GM19324 (cell line): ENCODE data around the gene LILRB3.
A peak's percentile ranks its signal among the peaks of the same experiment; 100 is the strongest.
"Not testable (repeated sequence)": the region's sequence is repeated elsewhere in the genome, so short reads cannot be mapped to it uniquely, and the experiment has no call there.

Experiments
- ATAC-seq: cut with Tn5 transposase; IDR thresholded peaks from one replicate; pipeline ENCODE4 v1.9.1; 2021; ENCODE audit warnings: mild to moderate bottlenecking, moderate library complexity; ENCODE audit not compliant: unreplicated experiment, low FRiP score

LILRB3 gene

DNA sequence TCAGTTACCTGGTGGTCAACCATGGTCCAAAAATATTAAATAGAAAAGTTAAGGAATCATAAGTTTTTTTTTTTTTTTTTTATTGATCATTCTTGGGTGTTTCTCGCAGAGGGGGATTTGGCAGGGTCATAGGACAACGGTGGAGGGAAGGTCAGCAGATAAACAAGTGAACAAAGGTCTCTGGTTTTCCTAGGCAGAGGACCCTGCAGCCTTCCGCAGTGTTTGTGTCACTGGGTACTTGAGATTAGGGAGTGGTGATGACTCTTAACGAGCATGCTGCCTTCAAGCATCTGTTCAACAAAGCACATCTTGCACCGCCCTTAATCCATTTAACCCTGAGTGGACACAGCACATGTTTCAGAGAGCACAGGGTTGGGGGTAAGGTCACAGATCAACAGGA, 8.6 kb downstream of the LILRB3 start:
- ATAC-seq: not testable (repeated sequence)

DNA sequence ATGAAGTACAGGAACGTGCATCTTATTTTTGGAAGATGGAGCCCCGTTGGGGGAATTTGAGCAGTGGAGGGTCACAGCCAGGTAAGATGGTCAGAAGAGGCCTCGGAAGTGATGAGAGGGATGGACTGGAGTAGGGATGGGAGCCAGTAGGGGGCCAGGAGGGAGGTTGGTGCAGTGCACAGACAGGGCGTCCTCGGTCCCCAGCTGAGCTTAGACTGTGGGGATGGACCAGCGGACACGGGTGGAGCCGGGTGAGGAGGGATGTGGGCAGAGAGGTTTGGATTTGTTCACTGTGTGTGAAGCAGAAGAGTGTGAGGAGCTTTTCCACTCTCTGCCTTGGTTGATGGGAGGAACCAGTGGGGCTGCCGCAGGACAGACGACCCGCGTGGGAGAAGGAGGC, 11.6 kb downstream of the LILRB3 start:
- no peak for ATAC-seq

DNA sequence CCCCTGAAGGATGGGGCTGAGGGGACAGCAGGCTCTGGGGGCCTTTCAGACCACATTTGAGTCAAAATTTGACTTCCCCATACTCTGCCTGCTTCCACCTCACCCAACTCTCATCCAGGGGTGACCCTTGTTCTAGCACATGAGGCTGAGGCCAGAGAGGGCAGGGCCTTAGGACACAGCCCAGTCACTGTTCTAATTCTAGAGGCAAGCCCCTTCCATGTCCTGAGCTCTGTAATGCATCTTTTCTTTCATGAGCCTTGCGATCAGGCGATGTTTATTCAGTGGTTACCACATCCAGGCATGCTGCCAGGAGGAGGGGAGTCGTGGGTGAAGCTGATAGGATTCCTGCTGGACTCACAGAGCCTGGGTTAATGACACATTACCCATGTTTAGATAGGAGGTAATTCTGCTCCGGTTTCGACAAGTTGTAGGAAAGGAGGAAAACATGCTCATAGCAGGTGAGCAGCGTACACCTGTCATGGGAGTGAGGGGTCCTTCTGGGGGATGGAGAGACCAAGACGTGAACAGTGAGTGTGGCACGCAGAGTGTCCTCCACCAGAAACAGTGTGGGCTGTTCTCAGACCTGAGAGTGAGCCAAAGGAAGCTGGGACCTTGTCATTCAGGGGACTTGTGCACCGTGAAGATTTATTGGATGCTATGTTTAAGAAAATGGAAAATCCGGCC, 12.9 kb downstream of the LILRB3 start:
- ATAC-seq: no peak

DNA sequence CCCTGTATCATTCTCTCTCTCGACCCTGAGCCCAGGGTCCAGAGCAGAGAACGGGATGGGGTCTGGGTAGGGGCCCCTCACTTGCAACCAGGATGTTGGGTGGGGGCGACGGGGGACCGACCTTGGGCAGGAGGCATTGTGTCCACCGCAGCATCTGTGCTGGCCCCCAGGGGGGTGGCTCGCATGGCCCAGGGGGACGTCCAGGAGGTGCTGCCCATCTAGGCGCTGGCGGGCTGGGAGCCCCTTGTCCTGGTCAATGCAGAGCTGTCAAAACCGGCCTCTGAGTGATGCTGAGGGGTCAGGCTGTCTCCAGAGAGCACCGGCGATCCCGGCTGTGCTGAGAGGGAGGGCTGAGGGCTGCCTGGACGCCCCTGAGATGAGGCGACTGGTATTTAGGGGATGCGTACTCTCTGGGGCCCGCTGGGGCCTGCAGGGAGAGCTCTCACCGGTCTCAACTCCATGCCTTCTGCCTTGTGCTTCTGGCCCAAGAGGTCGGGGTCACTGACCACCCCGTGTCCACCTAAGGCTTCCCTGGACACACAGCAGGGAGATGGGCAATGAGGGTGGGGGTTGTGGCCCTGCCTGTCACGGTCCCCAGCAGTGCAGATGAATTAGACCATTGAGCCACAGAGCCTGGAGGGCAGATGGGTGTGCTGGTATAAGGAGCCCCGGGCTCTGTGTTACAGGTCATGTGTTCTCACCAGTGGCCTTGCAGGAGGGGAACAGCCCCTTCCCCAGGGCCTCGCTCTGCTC, 13.6 kb downstream of the LILRB3 start:
- no peak for ATAC-seq

DNA sequence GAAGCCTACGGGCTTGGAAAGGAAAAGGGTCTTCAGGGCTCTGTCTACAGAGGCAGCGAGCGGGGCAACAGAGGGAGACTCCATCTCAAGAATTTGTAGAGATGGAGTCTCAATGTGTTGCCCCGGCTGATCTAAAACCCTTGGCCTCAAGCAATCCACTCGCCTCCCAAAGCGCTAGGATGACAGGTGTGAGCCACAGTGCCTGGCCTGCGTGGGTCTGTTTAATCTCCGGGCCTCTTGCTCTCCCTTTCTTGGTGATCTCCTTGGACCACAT, 14.1 kb downstream of the LILRB3 start:
- no peak for ATAC-seq

DNA sequence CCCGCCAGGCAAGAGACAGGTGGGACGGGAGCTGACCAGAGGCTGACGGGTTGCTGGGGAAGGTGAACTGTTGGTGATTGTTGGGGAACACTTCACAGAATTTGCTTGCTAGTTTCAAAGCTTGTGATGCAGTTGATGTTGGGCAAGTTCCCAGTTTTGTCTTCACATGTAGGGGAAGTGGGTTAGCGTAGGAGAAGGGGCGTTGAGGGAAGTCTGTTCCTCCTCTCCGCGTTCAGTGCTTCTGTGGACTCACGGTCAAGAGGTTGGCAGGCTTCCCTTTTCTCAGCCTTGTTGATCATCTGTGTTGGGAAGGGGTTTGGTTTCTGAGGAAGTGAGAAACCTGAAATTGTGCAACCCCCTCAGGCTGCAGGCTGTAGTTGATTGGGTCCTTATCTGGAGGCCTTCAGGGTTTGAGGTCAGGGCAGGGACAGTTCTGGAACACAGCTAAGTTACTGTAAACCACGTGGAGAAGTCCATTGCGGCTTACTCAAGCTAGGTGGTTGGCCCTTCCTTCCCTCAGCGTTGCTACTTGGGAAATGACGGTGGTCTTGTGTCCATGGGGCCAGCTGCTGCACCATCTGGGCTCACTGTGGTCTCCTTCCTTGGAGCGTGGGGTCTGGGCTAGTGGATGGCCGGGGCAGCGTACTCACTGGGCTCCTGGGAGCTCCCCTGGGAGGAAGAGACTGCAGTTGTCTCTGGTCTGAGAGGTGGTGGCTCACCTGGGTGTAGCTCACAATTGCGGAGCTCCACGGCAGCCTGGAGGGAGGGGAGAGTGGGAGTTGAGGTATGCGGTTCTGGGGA, 14.6 kb downstream of the LILRB3 start:
- peak; percentile 38 for ATAC-seq

DNA sequence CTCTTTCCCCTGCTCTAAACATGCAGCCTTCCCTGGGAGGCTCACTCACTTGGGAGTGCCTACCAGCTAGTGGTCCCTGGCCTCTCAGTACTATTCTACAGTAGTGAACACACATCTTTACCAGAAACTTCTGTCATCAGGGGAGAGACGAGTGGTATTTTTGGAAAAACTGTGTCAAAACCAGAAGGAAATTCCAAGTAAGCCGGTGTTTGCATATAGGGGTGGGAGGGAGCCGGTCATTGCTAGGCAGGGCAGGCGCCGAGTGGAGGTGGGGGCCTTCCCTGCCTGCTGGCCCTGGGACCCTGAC, 15.2 kb downstream of the LILRB3 start:
- ATAC-seq: no peak

DNA sequence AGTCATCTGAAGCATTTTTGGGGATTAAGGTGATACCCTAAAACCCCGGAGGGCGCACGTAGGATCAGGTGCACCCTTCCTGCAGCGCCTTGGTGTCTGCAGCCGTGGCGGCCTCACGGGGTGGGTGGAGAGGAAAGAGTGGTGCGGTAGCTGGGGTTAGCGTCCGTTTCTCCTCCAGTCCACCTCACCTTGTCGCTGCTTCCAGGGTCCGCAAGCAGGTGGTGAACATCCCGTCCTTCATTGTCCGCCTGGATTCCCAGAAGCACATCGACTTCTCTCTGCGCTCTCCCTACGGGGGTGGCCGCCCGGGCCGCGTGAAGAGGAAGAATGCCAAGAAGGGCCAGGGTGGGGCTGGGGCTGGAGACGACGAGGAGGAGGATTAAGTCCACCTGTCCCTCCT, 15.6 kb downstream of the LILRB3 start:
- ATAC-seq: not testable (repeated sequence)

DNA sequence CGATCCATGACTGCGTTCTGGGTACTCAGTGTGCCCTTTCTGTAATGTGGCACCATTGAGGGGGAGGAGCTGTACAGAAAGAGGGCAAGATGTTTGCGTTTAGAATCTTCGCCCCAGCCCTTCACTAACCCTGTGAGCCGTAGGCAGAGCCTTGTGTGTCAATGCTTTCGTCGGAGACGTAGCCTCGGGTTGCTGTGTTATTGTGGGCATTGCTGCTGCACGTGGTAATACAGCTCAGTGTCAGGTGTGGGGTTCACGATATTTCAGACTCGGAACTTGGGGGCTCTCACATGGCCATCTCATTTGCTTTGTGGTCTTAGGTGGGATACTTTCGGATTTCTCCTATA, 16.0 kb downstream of the LILRB3 start:
- no peak for ATAC-seq

DNA sequence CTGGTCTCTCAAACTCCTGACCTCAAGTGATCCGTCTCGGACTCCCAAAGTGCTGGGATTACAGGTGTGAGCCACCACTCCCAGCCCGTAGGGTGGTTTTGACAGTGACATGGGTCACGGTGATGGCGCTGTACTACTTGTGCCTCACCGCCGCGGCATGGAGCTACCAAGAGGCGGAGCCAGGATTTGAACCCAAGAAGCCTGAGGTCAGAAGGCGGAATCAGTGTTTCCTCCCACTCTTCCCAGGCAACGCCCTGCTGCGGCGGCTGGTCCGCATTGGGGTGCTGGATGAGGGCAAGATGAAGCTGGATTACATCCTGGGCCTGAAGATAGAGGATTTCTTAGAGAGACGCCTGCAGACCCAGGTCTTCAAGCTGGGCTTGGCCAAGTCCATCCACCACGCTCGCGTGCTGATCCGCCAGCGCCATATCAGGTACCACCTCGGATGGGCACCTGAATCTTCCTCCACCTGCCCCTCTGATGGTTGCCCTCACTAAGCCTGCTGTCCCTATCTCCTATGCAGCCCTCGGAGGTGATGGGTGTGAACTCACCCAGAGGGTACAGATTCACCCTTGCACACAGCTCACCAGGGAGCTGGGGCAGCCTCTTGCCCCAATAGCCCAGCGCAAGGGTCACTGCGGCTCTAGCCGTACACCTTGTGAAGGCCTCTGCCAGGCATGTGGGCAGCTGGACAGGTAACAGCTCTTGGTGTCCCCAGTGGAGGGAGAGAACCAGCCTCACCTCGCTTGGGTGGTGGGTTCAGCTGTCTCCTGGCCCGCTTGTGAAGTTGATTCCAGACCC, 16.6 kb downstream of the LILRB3 start:
- ATAC-seq: no peak

DNA sequence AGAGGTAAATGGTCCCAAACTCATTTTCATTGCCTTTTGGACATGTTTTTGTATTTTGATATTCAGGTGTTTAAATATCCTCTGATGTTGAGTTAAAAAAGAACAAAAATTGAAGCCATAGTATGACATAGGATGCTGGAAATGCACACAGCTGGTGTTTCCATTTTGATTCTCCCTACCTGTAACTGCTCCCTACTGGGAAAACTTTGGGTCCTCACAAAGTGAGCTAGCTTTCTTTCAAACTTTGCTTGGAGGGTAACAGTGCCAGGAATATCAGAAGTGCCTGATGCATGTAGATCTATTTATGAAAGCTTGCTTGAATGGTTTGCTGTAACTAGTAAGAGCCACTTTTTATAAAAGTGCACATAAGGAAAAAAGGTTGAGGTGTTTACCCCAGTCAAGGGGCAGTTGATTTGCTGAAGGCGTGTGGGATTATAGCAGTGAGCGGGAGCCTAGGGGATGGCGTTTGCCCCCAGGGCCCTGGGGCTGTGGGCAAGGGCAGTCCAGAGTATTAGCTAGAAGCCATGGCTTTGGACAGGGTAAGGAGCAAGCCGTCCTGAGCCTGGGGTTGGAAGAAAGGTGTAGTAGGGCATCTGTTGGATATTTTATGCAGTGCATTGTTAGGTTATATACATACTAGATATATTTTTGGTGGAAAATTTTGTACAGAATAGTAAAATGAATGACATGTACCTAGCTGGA, 17.9 kb downstream of the LILRB3 start:
- no peak for ATAC-seq

DNA sequence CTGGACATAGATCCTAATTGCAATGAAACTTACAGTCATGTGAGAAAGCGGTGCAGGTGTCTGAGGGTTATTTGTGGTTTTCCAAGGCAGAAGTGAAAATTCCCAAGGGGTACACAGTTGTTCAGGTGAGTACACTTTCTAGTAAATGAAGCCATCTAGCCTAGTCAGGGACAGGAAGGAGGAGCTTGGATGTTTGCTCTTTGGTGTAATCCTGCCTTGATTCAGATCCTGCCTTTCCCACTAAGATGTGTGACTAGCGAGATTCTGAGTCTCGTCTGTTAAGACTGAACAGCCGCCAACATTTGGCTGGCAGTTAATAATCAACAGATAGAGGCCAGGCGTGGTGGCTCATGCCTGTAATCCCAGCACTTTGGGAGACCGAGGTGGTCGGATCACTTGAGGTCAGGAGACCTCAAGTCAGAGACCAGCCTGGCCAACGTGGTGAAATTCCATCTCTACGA, 19.6 kb downstream of the LILRB3 start:
- no peak for ATAC-seq

DNA sequence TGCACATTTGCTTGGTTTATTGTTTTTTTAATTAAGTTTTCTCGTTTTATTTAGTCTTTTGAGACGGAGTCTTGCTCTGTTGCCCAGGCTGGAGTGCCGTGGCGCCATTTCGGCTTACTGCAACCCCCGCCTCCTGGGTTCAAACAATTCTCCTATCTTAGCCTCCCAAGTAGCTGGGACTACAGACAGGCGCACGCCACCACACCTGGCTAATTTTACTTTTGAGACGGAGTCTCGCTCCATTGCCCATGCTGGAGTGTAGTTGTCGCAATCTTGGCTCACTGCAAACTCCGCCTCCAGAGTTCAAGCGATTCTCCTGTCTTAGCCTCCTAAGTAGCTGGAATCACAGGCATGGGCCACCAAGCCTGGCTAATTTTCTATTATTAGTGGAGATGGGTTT, 20.8 kb downstream of the LILRB3 start:
- ATAC-seq: no peak

DNA sequence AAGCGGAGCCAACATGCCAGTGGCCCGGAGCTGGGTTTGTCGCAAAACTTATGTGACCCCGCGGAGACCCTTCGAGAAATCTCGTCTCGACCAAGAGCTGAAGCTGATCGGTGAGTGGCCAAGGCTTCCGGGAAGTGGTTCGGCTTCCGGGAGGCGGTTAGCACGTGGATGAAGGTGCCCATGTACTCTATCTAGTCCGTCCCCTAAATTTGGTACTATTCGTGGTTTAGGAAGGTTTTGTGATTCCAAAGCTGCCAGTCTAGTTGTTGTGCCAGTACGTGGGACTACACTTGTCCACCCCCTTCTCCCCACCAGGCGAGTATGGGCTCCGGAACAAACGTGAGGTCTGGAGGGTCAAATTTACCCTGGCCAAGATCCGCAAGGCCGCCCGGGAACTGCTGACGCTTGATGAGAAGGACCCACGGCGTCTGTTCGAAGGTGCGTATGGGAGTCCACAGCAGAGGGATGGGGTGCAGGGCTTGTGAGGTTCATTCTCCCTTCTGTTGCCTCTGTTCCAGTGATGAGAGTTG, 21.6 kb downstream of the LILRB3 start:
- peak; percentile 0 for ATAC-seq

DNA sequence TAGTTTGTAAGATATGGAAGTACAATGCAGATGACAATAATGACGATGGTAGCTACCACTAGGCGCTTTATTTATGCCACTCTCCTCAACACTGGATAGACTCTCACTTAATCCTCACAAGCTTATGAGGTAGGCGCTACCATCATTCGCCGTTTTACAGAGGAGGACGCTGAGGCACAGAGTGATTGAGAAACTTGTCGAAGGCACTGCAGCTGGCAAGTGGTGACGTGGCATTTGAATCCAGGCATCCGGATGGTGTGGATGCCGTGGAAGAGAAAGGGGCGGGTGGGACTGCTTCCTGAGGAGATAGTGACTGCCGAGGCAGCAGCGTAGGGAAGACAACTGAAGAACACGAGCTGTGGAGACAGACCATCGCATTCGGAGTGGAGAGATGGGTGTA, 23.4 kb downstream of the LILRB3 start:
- ATAC-seq: no peak

DNA sequence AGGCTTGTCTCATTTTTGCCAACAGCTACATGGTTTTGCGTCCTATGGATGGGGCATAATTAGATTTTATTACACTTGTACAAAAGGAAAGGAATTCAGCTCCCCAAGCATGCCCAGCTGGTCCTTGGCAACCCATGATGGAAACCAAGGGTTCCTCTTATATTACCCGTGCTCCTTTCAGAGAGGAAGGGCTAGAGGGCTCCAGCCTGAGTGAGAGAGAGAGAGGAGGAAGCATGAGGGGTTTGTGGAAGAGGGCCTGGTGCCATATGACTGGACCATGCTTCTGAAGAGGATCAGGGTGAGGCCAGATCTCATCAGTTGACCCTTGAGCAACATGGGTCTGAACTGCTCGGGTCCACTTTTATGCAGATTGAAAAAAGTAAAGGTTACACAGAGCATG, 25.7 kb downstream of the LILRB3 start:
- no peak for ATAC-seq

DNA sequence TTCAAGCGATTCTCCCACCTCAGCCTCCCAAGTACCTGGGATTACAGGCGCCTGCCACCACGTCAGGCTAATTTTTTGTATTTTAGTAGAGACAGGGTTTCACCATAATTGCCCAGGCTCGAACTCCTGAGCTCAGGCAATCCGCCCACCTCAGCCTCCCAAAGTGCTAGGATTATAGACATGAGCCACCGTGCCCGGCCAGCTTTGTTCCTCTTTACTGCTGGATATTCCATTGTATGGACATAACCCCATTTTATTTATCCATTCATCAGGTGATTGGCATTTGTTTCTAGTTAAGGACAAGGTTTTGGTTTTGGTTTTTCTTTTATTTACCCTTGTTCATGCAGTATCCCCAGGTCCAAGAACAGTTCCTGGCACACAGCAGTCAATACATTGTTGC, 26.3 kb downstream of the LILRB3 start:
- ATAC-seq: no peak

DNA sequence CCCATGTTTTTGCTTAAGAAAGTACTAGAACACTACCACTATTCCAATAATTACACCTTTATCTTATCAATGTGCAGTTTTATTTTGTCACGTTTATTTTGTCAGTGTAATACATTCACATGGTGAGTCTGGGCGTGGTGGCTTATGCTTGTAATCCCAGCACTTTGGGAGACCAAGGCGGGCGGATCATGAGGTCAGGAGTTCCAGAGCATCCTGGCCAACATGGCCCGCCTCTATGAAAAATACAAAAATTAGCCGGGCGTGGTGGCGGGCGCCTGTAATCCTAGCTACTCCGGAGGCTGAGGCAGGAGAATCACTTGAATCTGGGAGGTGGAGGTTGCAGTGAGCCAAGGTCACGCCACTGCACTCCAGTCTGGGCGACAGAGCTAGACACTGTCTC, 28.3 kb downstream of the LILRB3 start:
- ATAC-seq: not testable (repeated sequence)

DNA sequence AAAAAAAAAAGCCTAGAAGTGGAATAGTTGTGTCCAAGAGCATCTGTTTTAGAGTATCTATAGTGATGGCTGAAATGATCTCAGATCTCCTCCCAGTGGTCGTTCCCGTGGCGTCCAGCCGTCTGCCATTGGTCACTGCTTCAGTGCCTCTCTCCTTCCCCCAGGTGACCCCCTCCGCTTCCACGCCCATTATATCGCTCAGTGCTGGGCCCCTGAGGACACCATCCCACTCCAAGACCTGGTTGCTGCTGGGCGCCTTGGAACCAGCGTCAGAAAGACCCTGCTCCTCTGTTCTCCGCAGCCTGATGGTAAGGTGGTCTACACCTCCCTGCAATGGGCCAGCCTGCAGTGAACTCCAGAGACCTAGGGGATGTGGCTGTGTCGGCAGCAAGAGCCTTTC, 29.8 kb downstream of the LILRB3 start:
- ATAC-seq: no peak

DNA sequence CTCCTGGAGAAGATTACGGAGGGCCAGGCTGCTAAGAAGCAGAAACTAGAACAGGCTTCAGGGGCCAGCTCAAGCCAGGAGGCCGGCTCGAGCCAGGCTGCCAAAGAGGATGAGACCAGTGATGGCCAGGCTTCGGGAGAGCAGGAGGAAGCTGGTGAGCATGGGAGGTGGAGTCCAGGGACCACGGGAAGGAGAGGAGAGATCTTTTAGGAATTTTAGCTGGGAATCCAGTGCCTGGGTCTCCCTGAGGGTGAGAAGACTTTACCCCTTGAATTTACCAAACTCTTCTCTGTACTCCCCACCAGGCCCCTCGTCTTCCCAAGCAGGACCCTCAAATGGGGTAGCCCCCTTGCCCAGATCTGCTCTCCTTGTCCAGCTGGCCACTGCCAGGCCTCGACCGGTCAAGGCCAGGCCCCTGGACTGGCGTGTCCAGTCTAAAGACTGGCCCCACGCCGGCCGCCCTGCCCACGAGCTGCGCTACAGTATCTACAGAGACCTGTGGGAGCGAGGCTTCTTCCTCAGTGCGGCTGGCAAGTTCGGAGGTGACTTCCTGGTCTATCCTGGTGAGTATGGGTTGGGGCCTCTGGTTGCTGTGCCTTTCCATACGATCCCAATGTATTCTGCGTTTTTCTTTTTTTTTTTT, 30.9 kb downstream of the LILRB3 start:
- no peak for ATAC-seq
